Activated T-cell treated with anti-CD3 and anti-CD28 coated beads, Interleukin-2, amount 50 U/mL, for 72 hours (primary cell): ENCODE measurements around the gene ECM1. TPM values are rescaled to one million over a fixed set of nuclear protein-coding genes. Genes with fewer than 3 reads are reported as not detected.

Experiments
- ATAC-seq, 2 donors: fragments of 150-1000 bp; cut with Tn5 transposase; replicated peaks in 1 of 2; 2 replicates each; pipeline ENCODE4 v1.10.0; 2021; ENCODE audit warnings: moderate library complexity in 2 of 2, mild to moderate bottlenecking in 1 of 2
- DNase-seq, 2 donors: peaks; one replicate each; pipeline ENCODE4 v3.0.0; 2021 to 2022; ENCODE audit warnings: mixed read lengths in 1 of 2
- H3K27ac Mint-ChIP-seq: one replicate; pipeline ENCODE4 v1.8.0; 2022; ENCODE audit warnings: mild to moderate bottlenecking, moderate library complexity, mixed read lengths
- H3K27me3 Mint-ChIP-seq: one replicate; pipeline ENCODE4 v1.8.0; 2022; ENCODE audit warnings: low read depth, mixed read lengths
- H3K36me3 Mint-ChIP-seq, 2 donors: one replicate each; pipeline ENCODE4 v1.8.0; 2022; ENCODE audit warnings: mixed read lengths in 2 of 2, mild to moderate bottlenecking in 1 of 2; ENCODE audit not compliant: insufficient read depth in 2 of 2
- H3K4me1 Mint-ChIP-seq: one replicate; pipeline ENCODE4 v1.8.0; 2022; ENCODE audit warnings: low read depth, mixed read lengths
- H3K4me3 Mint-ChIP-seq, 2 donors: one replicate each; pipeline ENCODE4 v1.8.0; 2022; ENCODE audit warnings: mild to moderate bottlenecking in 2 of 2, mixed read lengths in 2 of 2, moderate library complexity in 2 of 2
- H3K9me3 Mint-ChIP-seq, 2 donors: one replicate each; pipeline ENCODE4 v1.8.0; 2022; ENCODE audit warnings: mixed read lengths in 2 of 2
- total RNA-seq, 2 donors: library from RNA; stranded (reverse); gene quantifications; one replicate each; pipeline ENCODE4 v1.2.3, GENCODE V29; 2022

The ECM1 gene
- total RNA-seq, 2 donors from 2014 or later, result 1.3 to 1.5 TPM

DNA sequence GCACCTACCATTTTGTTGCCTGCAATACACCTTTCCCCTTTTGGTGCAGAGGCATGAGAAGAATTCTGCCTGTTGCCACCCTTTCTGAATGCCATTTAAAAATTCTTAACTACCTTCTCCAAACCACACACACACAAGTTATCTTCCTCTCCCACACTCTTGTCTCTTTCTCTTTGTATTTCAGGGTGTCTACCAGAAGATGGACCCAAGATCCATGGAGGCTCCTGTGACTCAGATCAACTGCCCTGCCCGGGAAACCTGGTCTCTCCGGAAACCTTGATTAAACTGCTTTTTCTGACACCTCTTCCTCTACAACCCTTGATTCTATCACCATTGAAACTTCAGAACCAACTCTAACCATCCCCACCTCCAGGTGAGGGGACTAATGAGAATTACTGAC, 23.0 kb upstream of the ECM1 start:
- H3K36me3 Mint-ChIP-seq, result peaks cover 3 to 5% of the 10 kb centered on the region in 2 donors
- DNase-seq (no peak), ATAC-seq (no peak)
- no peaks in the 10 kb centered on the region for H3K9me3 Mint-ChIP-seq
- H3K4me1 Mint-ChIP-seq, result peaks cover 17% of the 10 kb centered on the region
- peak overlapping the region in 1 of 2 donors; percentile 25 for H3K4me3 Mint-ChIP-seq
- H3K27me3 Mint-ChIP-seq, result no peaks in the 10 kb centered on the region
- no peak overlapping the region for H3K27ac Mint-ChIP-seq

DNA sequence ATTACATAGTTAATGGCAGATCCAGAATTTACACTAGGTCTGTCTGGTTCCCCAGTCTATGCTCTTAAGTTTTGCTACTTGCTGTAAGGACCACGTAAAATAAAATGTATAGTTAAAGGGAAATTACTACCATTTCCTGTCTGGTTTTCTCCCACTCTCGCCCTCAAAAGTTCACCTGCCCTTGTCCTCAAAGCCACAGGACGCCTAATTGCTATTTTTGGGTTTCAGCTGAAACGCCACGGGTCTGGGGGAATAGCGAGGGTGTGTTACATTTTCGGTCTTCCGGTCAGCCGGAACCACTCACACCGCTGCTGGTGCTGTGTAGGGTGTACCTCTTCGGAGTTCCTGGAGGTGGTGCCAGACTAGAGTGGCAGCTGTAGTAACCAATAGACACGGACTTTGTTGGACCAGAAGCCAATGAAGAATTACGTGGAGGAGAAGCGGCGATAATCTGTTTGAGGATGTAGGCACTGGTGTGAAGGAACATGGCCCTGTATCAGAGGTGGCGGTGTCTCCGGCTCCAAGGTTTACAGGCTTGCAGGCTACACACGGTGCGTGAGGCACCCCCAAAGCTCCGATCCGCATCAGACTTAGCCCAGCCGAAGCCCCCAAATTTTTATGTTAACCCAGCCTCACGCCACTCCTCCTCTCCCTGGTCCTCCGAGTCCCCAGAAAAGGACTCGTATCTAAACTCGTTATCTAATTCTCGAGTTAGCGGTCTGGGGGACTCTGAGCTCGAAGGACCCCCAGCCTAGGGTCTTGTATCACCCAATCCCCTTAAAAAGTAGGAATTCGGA, 20.7 kb upstream of the ECM1 start, which contains the start of gene TARS2:
TARS2 (plus strand) TSS at position 454 of the 797 bp plus-strand sequence; CDS start at position 486, 32 bp downstream.
- ATAC-seq, result peak; percentile 100

DNA sequence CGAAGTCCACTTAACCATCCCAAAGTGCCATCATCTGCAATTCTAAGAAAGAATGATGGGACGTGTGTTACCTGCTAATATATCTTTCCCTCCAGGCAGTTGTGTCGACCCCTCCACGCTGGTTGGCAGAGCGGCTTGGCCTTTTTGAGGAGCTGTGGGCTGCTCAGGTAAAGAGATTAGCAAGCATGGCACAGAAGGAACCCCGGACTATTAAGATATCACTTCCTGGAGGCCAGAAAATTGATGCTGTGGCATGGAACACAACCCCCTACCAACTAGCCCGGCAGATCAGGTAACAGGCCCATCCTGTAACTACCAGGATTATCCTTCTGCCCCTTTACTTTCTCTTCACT, 20.2 kb upstream of the ECM1 start:
- H3K27ac Mint-ChIP-seq, result peak overlapping the region; percentile 97
- H3K9me3 Mint-ChIP-seq, result no peaks in the 10 kb centered on the region
- peaks cover 5 to 10% of the 10 kb centered on the region in 2 donors for H3K36me3 Mint-ChIP-seq
- DNase-seq (peak in 1 of 2 donors; percentile 9), ATAC-seq (no peak)
- no peaks in the 10 kb centered on the region for H3K27me3 Mint-ChIP-seq
- peak overlapping the region; percentile 89 to 98 for H3K4me3 Mint-ChIP-seq
- H3K4me1 Mint-ChIP-seq, result peaks cover 17% of the 10 kb centered on the region

More for the DNA sequence above, 20.7 kb upstream of the ECM1 start, which contains the start of gene TARS2:
- Mint-ChIP-seq H3K4me3 (peak within 1 kb of the TSS; percentile 89 to 98), H3K27me3 (no peaks in the 10 kb centered on the region), H3K4me1 (peaks cover 17% of the 10 kb centered on the region), H3K27ac (peak within 1 kb of the TSS; percentile 97), H3K9me3 (no peaks in the 10 kb centered on the region), H3K36me3 (peaks cover 5 to 9% of the 10 kb centered on the region in 2 donors)
- peak; percentile 95 to 97 for DNase-seq

DNA sequence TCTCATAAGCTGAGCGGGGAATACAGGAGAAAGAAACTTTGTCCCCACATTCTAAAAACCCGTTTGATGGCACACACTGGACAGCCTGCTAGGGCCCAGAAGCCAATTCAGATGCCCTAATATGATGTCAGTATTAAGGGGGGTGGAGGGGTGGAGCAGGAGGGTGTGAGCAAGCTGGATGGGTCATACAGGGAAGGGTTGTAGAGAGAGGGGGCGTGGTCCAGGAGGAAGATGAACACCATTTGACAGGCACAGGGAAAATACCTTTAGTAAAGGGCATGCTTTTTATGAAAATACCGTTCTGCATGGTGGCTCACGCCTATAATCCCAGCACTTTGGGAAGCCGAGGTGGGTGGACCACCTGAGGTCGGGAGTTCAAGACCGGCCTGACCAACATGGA, 14.7 kb upstream of the ECM1 start:
- Mint-ChIP-seq H3K27ac (no peak overlapping the region), H3K9me3 (no peaks in the 10 kb centered on the region), H3K27me3 (no peaks in the 10 kb centered on the region), H3K36me3 (peaks cover 7 to 28% of the 10 kb centered on the region in 2 donors), H3K4me3 (no peak overlapping the region), H3K4me1 (peaks cover 9% of the 10 kb centered on the region)
- ATAC-seq (no peak), DNase-seq (no peak)

DNA sequence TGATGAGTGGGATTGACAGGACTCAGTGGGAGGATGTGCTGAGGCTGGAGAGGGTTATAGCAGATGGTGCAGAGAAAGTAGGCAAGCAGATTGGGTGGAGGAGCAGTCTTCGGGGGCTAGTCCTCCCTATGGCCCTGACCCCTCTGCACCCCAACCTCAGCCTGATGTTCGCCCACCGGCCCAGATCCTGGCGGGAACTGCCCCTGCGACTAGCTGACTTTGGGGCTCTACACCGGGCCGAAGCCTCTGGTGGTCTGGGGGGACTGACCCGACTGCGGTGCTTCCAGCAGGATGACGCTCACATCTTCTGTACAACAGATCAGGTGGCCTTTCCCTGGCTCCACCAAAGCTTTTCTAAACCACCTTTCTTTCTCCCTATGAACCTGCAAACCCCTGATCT, 9.6 kb upstream of the ECM1 start:
- Mint-ChIP-seq H3K36me3 (peaks cover 5 to 28% of the 10 kb centered on the region in 2 donors), H3K9me3 (no peaks in the 10 kb centered on the region), H3K4me1 (no peaks in the 10 kb centered on the region), H3K27me3 (no peaks in the 10 kb centered on the region), H3K27ac (no peak overlapping the region), H3K4me3 (no peak overlapping the region)
- no peak for DNase-seq
- ATAC-seq, result no peak

DNA sequence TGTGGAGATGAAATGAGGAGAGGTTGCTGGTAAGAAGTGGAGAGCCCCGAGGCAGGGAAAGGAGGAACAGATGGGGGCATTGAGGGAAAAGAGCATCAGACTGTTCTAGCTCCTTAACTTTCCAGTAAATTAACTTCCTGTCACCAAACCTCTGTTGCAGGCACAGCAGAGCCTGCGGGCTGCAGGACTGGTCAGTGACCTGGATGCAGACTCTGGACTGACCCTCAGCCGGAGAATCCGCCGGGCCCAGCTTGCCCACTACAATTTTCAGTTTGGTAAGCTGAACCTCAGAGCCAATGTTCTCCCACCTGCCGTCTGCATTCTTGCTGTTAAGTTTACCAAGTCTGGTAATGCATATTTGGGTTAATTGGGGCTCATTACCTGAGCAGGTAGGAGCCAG, 2.5 kb upstream of the ECM1 start:
- Mint-ChIP-seq H3K9me3 (no peaks in the 10 kb centered on the region), H3K36me3 (peaks cover 7 to 20% of the 10 kb centered on the region in 2 donors), H3K27ac (no peak overlapping the region), H3K27me3 (no peaks in the 10 kb centered on the region), H3K4me3 (no peak overlapping the region), H3K4me1 (no peaks in the 10 kb centered on the region)
- DNase-seq (no peak), ATAC-seq (no peak)

DNA sequence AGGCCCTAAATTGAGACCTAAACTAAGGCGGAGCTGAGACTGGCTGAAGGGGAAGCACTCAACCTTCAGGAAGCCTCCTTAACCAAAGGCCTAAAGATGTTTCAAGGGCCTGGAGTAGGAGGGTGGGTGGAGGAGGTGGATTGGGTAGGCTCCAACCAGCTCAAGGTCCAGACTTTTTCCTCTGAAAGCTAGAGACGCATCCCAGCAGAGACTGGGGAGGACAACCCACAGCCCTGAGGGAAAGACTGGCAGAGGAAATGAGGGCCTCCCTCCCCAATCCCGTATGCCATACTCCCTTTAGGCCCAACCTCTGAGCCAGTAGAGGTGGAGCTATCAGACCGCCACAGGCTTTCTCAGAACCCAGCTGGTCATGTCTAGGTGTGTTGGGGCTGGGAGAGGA, 1.1 kb downstream of the ECM1 start:
- H3K4me1 Mint-ChIP-seq, result no peaks in the 10 kb centered on the region
- no peak overlapping the region for H3K4me3 Mint-ChIP-seq
- peaks cover 2 to 10% of the 10 kb centered on the region in 2 donors for H3K36me3 Mint-ChIP-seq
- no peak for DNase-seq
- no peak for ATAC-seq
- H3K9me3 Mint-ChIP-seq, result no peaks in the 10 kb centered on the region
- no peak overlapping the region for H3K27ac Mint-ChIP-seq
- H3K27me3 Mint-ChIP-seq, result no peaks in the 10 kb centered on the region

DNA sequence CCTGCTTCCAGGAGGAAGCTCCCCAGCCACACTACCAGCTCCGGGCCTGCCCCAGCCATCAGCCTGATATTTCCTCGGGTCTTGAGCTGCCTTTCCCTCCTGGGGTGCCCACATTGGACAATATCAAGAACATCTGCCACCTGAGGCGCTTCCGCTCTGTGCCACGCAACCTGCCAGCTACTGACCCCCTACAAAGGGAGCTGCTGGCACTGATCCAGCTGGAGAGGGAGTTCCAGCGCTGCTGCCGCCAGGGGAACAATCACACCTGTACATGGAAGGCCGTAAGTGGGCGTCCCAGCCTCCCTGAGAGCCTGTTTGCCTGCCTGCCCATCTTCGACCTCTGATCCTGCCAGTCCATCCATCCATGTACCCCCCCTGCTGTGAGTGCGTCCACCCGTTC, 3.6 kb downstream of the ECM1 start:
- peaks cover 16% of the 10 kb centered on the region for H3K4me1 Mint-ChIP-seq
- ATAC-seq, result no peak
- DNase-seq, result no peak
- H3K27me3 Mint-ChIP-seq, result no peaks in the 10 kb centered on the region
- no peak overlapping the region for H3K27ac Mint-ChIP-seq
- peaks cover 0 to 5% of the 10 kb centered on the region in 2 donors for H3K36me3 Mint-ChIP-seq
- no peaks in the 10 kb centered on the region for H3K9me3 Mint-ChIP-seq
- H3K4me3 Mint-ChIP-seq, result no peak overlapping the region

DNA sequence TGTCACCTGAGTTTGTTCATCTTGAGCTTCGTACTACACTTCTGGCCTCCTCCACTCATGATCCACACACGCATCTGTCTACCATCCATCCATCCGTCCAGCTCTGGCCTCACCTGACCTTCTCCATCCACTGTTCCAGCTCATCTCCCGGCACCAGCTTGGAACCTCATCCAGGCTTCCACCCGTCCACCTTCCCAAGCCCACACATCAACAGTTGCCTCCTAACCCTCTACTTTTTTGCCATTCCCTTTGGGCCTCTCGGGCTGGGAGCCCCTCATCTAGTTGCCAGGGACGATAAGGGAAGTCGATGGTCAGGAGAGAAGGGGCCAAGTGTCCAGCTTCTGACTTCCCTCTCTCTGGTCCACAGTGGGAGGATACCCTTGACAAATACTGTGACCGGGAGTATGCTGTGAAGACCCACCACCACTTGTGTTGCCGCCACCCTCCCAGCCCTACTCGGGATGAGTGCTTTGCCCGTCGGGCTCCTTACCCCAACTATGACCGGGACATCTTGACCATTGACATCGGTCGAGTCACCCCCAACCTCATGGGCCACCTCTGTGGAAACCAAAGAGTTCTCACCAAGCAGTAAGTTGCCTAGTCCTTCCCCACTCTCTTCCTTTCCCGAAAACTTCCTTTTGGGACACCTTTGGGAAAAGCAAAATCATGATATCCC, 4.2 kb downstream of the ECM1 start:
- Mint-ChIP-seq H3K27ac (no peak overlapping the region), H3K4me3 (no peak overlapping the region)

DNA sequence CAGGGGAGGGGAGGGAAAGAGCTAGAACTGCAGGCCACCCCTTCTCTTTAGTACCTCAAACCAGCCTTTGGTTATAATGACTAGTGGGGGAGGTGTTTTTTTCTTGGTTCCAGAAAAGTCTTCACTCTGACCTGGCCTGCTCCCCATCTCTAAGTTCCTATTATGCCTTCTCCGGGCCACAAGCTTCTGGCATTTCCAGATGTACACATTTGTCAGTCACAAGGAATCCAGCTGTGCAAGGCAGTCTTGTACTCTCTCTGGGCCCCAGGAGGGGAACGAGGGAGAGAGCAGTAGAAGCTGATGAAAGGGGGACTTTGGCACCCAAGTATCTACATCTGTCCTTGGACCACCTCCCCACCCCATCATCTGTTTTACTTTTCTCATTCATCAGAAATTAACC, 4.9 kb downstream of the ECM1 start:
- Mint-ChIP-seq H3K36me3 (no peaks in the 10 kb centered on the region), H3K27me3 (no peaks in the 10 kb centered on the region), H3K4me3 (no peak overlapping the region), H3K9me3 (no peaks in the 10 kb centered on the region), H3K4me1 (peaks cover 20% of the 10 kb centered on the region), H3K27ac (no peak overlapping the region)
- ATAC-seq, result no peak
- DNase-seq, result no peak

More for the DNA sequence above, 4.2 kb downstream of the ECM1 start:
- peaks cover 20% of the 10 kb centered on the region for H3K4me1 Mint-ChIP-seq
- no peaks in the 10 kb centered on the region for H3K27me3 Mint-ChIP-seq
- DNase-seq, result no peak
- peaks cover 0 to under 1% of the 10 kb centered on the region in 2 donors for H3K36me3 Mint-ChIP-seq
- ATAC-seq, result no peak
- H3K9me3 Mint-ChIP-seq, result no peaks in the 10 kb centered on the region

DNA sequence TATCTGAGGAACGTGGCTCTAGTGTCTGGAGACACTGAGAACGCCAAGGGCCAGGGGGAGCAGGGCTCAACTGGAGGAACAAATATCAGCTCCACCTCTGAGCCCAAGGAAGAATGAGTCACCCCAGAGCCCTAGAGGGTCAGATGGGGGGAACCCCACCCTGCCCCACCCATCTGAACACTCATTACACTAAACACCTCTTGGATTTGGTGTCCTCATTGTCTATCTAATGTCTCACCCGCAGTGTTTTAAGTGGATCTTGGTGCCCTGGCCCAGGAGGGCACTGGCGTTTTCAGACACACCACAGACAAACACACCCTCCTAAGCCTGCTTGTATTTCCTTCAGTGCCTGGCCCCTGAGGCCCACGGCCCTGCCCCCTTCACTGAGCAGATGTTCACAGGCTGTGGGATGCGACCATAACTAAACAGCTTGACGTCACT, 5.5 kb downstream of the ECM1 start:
- Mint-ChIP-seq H3K9me3 (no peaks in the 10 kb centered on the region), H3K4me1 (peaks cover 20% of the 10 kb centered on the region), H3K36me3 (no peaks in the 10 kb centered on the region), H3K4me3 (peak overlapping the region in 1 of 2 donors; percentile 31), H3K27me3 (no peaks in the 10 kb centered on the region), H3K27ac (no peak overlapping the region)
- DNase-seq (no peak), ATAC-seq (no peak)

DNA sequence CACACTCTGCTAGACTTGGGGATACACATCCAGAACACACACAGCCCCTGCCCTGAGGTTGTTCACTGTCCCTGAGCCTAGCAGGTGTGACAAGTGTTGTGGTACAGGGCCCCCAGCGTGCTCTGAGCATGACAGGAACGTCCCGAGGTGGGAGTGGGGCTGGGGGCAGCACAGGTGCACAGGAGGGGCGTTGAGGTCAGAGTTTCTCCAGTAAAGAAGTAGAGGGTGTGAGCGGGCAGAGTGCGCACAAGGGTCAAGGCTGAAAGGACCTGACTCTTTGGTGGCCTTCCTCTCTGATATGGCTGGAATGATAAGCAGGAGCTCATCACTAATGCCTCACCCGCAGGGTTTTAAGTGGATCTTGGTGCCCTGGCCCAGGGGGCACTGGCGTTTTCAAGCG, 6.4 kb downstream of the ECM1 start:
- DNase-seq, result no peak
- no peak for ATAC-seq
- Mint-ChIP-seq H3K9me3 (no peaks in the 10 kb centered on the region), H3K36me3 (no peaks in the 10 kb centered on the region), H3K27ac (no peak overlapping the region), H3K27me3 (no peaks in the 10 kb centered on the region), H3K4me1 (peaks cover 20% of the 10 kb centered on the region), H3K4me3 (peak overlapping the region; percentile 88 to 94)

DNA sequence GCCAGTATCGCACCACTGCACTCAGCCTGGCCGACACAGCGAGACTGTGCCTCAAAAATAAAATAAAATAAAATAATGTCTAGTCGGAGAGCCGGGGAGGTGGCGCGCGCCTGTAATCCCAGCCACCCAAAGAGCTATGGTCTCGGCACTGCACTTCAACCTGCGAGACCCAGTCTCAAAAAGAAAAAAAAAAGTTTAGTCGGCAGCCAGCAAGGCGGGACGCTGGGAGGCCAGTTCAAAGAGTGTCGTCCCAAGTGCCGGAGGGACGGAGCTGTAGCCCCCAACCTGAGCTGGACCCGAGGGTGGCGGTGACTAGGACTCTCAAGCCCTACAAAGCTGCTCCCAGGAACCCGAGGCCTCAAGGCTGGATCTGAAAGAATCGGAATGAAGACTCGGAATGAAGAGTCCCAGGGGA, 7.0 kb downstream of the ECM1 start:
- H3K27ac Mint-ChIP-seq, result no peak overlapping the region
- H3K4me1 Mint-ChIP-seq, result peaks cover 20% of the 10 kb centered on the region
- peak overlapping the region; percentile 88 to 94 for H3K4me3 Mint-ChIP-seq
- peak; percentile 1 to 2 for ATAC-seq
- DNase-seq, result no peak
- no peaks in the 10 kb centered on the region for H3K36me3 Mint-ChIP-seq
- no peaks in the 10 kb centered on the region for H3K9me3 Mint-ChIP-seq
- no peaks in the 10 kb centered on the region for H3K27me3 Mint-ChIP-seq
